Thyroid gland (tissue), 4 donors: ENCODE data around the gene DHRS7B.

Source experiments
- CTCF ChIP-seq, 6 experiments: fragments of 200-600 bp in 3 of 6; fragments of 450-650 bp in 3 of 6; sonication (generic) in 3 of 6; IDR thresholded peaks; one replicate each; pipeline ENCODE4 v1.5.1; 2016 to 2019; ENCODE audit warnings: antibody characterized with exemption in 6 of 6, mild to moderate bottlenecking in 2 of 6, inconsistent platforms in 1 of 6, moderate library complexity in 1 of 6
- POLR2A ChIP-seq, 2 donors: fragments of 450-650 bp; IDR thresholded peaks; one replicate each; pipeline ENCODE4 v1.6.1; 2017; ENCODE audit warnings: antibody characterized with exemption in 2 of 2, mild to moderate bottlenecking in 2 of 2, moderate library complexity in 1 of 2

GRCh38 chr17:21202512-21202911, 75.7 kb downstream of the DHRS7B start:
- TF ChIP-seq CTCF (IDR thresholded peaks at IDR 0.05) (no peak), POLR2A (IDR thresholded peaks at IDR 0.05) (no peak)
